SJSA1 (cell line): ENCODE results near the gene SDK1. TPM values are rescaled to one million over a fixed set of nuclear protein-coding genes. Genes with fewer than 3 reads are reported as not detected.
"Not testable (repeated sequence)": the region's sequence is repeated elsewhere in the genome, so short reads cannot be mapped to it uniquely, and the experiment has no call there.

Source experiments
- DNase-seq, 2 experiments: peaks; one replicate each; pipeline ENCODE4 v3.0.0-alpha.2; 2015 to 2020; ENCODE audit warnings: low spot score in 2 of 2, low read depth in 1 of 2
- H3K27ac ChIP-seq: fragments of 250-450 bp; sonication (Bioruptor Pico); 2 replicates; pipeline ENCODE4 v1.5.1; 2020; ENCODE audit warnings: mild to moderate bottlenecking, moderate library complexity
- H3K27me3 ChIP-seq: fragments of 250-450 bp; sonication (Bioruptor Pico); replicated peaks from 2 replicates; pipeline ENCODE4 v1.5.1; 2020; ENCODE audit warnings: mild to moderate bottlenecking, moderate library complexity
- H3K36me3 ChIP-seq: fragments of 250-450 bp; sonication (Bioruptor Pico); 2 replicates; pipeline ENCODE4 v1.5.1; 2020; ENCODE audit warnings: mild to moderate bottlenecking
- H3K4me1 ChIP-seq: fragments of 250-450 bp; sonication (Bioruptor Pico); replicated peaks from 2 replicates; pipeline ENCODE4 v1.6.1; 2021; ENCODE audit warnings: mild to moderate bottlenecking
- H3K4me3 ChIP-seq: fragments of 250-450 bp; sonication (Bioruptor Pico); 2 replicates; pipeline ENCODE4 v1.5.1; 2020; ENCODE audit warnings: mild to moderate bottlenecking
- H3K9me3 ChIP-seq: fragments of 250-450 bp; sonication (Bioruptor Pico); replicated peaks from 2 replicates; pipeline ENCODE4 v1.5.1; 2020; ENCODE audit warnings: mild to moderate bottlenecking
- total RNA-seq: library from RNA; depleted of rRNA; stranded (reverse); fragments of >200 nt; shearing (Covaris generic); gene quantifications from 2 replicates; pipeline ENCODE4 v1.2.3, GENCODE V29; 2014

The SDK1 gene
- total RNA-seq, 1 experiment from 2014 or later, result 8.7 TPM

DNA sequence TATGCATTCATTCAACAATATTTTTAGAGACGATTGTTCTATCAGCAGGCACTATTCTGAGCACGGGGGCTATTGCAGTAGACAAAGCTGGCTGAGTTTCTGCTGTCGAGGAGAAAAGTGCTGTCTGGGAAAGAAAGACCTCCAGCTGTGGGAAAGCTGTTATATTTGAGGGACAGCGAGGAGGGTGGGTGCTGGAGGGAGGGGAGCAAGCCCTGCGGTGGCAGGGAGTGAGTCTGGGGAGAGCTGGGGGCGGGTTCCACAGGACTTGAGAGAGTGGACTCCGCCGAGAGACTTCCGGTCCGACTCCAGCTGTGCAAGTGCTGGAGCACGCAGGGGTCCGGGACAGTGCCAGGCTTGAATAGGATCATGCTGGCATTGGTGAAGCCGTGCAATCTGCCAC lies 778.9 kb downstream of the SDK1 start:
- Histone ChIP-seq H3K4me3 (no peak overlapping the region), H3K4me1 (no peaks in the 10 kb centered on the region), H3K9me3 (no peaks in the 10 kb centered on the region), H3K27me3 (no peaks in the 10 kb centered on the region), H3K36me3 (peaks cover 11% of the 10 kb centered on the region; the same call in 1 of the 2 replicates), H3K27ac (no peak overlapping the region)
- peak in 1 of 2 experiments; percentile 33 for DNase-seq

DNA sequence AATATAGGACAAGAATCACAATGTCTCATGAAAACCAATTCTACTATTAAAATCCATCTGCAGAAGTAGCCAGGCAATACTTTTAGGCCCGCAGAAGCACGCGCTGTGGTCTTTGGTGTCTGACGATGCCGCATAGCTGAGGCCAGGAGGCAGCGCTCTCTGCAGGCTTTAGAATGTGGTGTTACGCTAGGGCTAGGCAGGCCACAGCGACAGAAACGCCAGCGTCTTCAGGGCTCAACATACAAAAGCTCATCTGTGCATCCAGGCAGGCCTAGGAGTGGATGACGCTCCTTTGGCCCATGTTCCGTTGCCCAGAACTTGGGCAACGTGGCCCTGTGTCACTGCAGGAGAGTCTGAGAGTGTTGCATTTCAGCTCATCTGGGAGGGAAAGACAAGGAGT lies 779.9 kb downstream of the SDK1 start:
- H3K9me3 ChIP-seq, result no peaks in the 10 kb centered on the region

GRCh38 chr7:4083513-4083912 lies 782.5 kb downstream of the SDK1 start:
- no peaks in the 10 kb centered on the region; the same call in 1 of the 2 replicates for H3K9me3 ChIP-seq
- H3K4me3 ChIP-seq, result no peak overlapping the region
- H3K36me3 ChIP-seq, result no peaks in the 10 kb centered on the region; the same call in 1 of the 2 replicates
- no peak overlapping the region for H3K27ac ChIP-seq
- H3K27me3 ChIP-seq, result no peaks in the 10 kb centered on the region
- no peak for DNase-seq
- H3K4me1 ChIP-seq, result no peaks in the 10 kb centered on the region

More for the DNA sequence above, 779.9 kb downstream of the SDK1 start:
- Histone ChIP-seq H3K27me3 (no peaks in the 10 kb centered on the region), H3K36me3 (peaks cover 11% of the 10 kb centered on the region; the same call in 1 of the 2 replicates), H3K27ac (no peak overlapping the region), H3K4me3 (no peak overlapping the region), H3K4me1 (no peaks in the 10 kb centered on the region)
- peak in 1 of 2 experiments; percentile 12 for DNase-seq

GRCh38 chr7:4084271-4084670 lies 783.2 kb downstream of the SDK1 start:
- no peak overlapping the region for H3K27ac ChIP-seq
- no peaks in the 10 kb centered on the region for H3K36me3 ChIP-seq
- no peak for DNase-seq
- H3K27me3 ChIP-seq, result no peaks in the 10 kb centered on the region
- no peaks in the 10 kb centered on the region for H3K4me1 ChIP-seq
- H3K9me3 ChIP-seq, result no peaks in the 10 kb centered on the region; the same call in 1 of the 2 replicates
- no peak overlapping the region for H3K4me3 ChIP-seq

GRCh38 chr7:4085937-4086691 lies 785.1 kb downstream of the SDK1 start:
- Histone ChIP-seq H3K9me3 (no peaks in the 10 kb centered on the region; the same call in 1 of the 2 replicates), H3K4me3 (no peak overlapping the region), H3K36me3 (no peaks in the 10 kb centered on the region), H3K27ac (no peak overlapping the region), H3K4me1 (no peaks in the 10 kb centered on the region), H3K27me3 (no peaks in the 10 kb centered on the region)
- DNase-seq, result no peak

GRCh38 chr7:4086723-4087122 lies 785.7 kb downstream of the SDK1 start:
- Histone ChIP-seq H3K36me3 (no peaks in the 10 kb centered on the region), H3K4me1 (no peaks in the 10 kb centered on the region), H3K9me3 (no peaks in the 10 kb centered on the region; the same call in 1 of the 2 replicates), H3K27me3 (no peaks in the 10 kb centered on the region), H3K4me3 (no peak overlapping the region), H3K27ac (no peak overlapping the region)
- no peak for DNase-seq

GRCh38 chr7:4091767-4092166 lies 790.7 kb downstream of the SDK1 start:
- Histone ChIP-seq H3K4me1 (no peaks in the 10 kb centered on the region), H3K9me3 (no peaks in the 10 kb centered on the region; the same call in 1 of the 2 replicates), H3K4me3 (no peak overlapping the region), H3K27me3 (no peaks in the 10 kb centered on the region), H3K36me3 (no peaks in the 10 kb centered on the region; the same call in 1 of the 2 replicates), H3K27ac (no peak overlapping the region)
- no peak for DNase-seq

- no peak overlapping the region for H3K27ac ChIP-seq
- H3K36me3 ChIP-seq, result no peaks in the 10 kb centered on the region; the same call in 1 of the 2 replicates
- no peaks in the 10 kb centered on the region for H3K9me3 ChIP-seq
- no peaks in the 10 kb centered on the region for H3K27me3 ChIP-seq
- no peak for DNase-seq
- H3K4me3 ChIP-seq, result no peak overlapping the region
- H3K4me1 ChIP-seq, result no peaks in the 10 kb centered on the region
Observed at GRCh38 chr7:4093035-4093434, 792.0 kb downstream of the SDK1 start.

DNA sequence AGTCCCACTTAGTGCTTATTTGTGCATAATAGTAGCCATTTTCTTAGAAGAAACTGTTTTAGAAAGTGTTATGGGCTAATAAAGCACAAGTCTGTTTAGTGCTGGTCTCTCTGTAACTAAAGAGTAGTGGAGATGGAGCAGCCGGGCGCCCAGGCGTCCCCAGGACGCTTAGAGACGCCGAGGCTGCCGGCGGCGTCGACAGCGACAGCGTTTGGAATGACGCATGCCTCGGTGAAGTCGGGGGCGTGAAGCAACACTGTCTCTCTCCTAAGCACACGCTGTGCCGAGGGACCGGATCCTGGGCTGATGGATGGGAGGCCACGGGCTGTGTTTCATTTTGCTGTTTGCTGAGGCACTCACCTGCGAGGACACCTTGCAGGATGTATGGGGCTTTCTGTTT lies 792.4 kb downstream of the SDK1 start:
- no peaks in the 10 kb centered on the region for H3K9me3 ChIP-seq
- no peak overlapping the region for H3K4me3 ChIP-seq
- no peaks in the 10 kb centered on the region for H3K4me1 ChIP-seq
- H3K36me3 ChIP-seq, result no peaks in the 10 kb centered on the region; the same call in 1 of the 2 replicates
- no peaks in the 10 kb centered on the region for H3K27me3 ChIP-seq
- no peak for DNase-seq
- no peak overlapping the region for H3K27ac ChIP-seq

- not testable (repeated sequence) for H3K4me3 ChIP-seq, H3K4me1 ChIP-seq, H3K9me3 ChIP-seq, H3K27ac ChIP-seq, H3K27me3 ChIP-seq, H3K36me3 ChIP-seq, DNase-seq
Observed at GRCh38 chr7:4094158-4094557, 793.1 kb downstream of the SDK1 start.

DNA sequence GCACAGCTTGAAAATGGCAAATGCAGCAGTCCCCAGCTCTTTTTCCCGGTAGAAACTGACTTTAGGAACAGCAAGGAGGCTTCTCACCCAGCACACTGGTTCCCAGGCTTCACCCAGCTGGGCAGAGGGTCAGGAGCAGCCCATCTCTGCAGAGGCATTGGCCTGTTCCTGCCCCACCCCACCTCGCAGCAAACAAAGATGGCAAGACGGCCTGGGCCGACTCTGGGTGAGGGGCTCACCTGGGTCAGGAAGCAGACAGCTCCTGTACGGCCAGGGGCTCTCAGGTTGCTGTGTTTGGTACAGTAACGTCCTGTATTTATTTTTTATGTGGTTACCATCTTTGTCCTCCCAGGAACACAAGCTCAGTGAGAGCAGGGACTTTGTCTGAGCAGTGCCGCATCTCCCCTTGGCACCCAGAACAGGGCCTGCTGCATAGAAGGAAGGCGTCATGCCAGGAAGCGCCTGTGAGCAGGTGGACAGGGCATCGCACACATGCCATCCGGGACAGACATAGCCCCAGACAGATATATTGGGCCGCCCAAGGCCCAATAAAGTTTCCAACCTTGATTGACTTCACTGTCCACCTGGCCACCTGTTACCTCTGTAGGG lies 796.1 kb downstream of the SDK1 start:
- Histone ChIP-seq H3K27ac (no peak overlapping the region), H3K4me1 (no peaks in the 10 kb centered on the region), H3K4me3 (no peak overlapping the region), H3K9me3 (no peaks in the 10 kb centered on the region), H3K27me3 (no peaks in the 10 kb centered on the region), H3K36me3 (no peaks in the 10 kb centered on the region; the same call in 1 of the 2 replicates)
- no peak for DNase-seq

DNA sequence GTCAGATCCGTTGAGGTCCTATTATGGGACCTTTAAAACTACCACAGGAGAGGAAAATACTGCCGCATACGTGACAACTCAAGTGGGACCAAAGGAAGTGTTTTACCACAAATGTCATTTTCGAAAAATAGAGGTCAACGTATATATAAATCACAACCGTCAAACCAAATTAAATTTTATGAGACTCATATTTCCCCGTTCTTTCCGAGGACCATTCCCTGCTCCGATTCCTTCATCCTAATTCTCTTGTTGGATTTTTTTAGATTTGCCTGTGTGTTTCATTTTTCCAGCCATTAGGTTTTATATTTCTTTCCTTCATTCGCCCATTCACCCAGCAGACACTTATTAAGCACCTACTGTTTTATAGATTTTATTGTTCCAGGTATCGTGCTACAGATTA lies 797.1 kb downstream of the SDK1 start:
- Histone ChIP-seq H3K9me3 (no peaks in the 10 kb centered on the region), H3K4me1 (no peaks in the 10 kb centered on the region), H3K27me3 (no peaks in the 10 kb centered on the region), H3K4me3 (no peak overlapping the region), H3K36me3 (no peaks in the 10 kb centered on the region; the same call in 1 of the 2 replicates), H3K27ac (no peak overlapping the region)
- DNase-seq, result no peak

DNA sequence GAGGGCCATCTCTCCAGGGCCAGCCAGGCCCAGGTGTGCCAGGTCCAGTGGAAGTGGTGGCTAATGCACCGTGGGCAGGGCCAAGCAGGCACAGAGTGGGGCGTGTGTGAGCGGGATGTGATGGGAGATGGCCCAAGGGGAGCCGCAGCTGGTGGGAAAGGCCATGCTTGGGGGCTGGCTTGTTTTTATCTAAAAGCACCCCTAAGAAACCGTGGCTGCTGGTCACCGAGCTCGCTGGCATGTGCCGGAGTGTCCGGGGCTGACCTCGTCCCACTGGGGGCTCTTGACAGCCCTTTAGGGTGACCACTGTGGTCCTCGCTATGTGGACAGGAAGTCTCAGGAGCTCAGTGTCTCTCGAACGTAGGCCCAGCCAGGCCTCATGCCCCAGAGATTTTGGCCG lies 798.6 kb downstream of the SDK1 start:
- no peaks in the 10 kb centered on the region for H3K27me3 ChIP-seq
- DNase-seq, result no peak

GRCh38 chr7:4100148-4100547 lies 799.1 kb downstream of the SDK1 start:
- no peak for DNase-seq
- Histone ChIP-seq H3K4me1 (no peaks in the 10 kb centered on the region), H3K9me3 (no peaks in the 10 kb centered on the region), H3K36me3 (0 out of 2 replicates have a peak, but pooled peaks cover 6% of the 10 kb centered on the region), H3K27ac (no peak overlapping the region), H3K27me3 (no peaks in the 10 kb centered on the region), H3K4me3 (no peak overlapping the region)

More for the DNA sequence above, 798.6 kb downstream of the SDK1 start:
- Histone ChIP-seq H3K4me3 (no peak overlapping the region), H3K4me1 (no peaks in the 10 kb centered on the region), H3K36me3 (peaks cover 6% of the 10 kb centered on the region; the same call in 1 of the 2 replicates), H3K27ac (no peak overlapping the region), H3K9me3 (no peaks in the 10 kb centered on the region)
